ENCODE measurements around the gene ATP5PD.

ATP5PD gene

DNA sequence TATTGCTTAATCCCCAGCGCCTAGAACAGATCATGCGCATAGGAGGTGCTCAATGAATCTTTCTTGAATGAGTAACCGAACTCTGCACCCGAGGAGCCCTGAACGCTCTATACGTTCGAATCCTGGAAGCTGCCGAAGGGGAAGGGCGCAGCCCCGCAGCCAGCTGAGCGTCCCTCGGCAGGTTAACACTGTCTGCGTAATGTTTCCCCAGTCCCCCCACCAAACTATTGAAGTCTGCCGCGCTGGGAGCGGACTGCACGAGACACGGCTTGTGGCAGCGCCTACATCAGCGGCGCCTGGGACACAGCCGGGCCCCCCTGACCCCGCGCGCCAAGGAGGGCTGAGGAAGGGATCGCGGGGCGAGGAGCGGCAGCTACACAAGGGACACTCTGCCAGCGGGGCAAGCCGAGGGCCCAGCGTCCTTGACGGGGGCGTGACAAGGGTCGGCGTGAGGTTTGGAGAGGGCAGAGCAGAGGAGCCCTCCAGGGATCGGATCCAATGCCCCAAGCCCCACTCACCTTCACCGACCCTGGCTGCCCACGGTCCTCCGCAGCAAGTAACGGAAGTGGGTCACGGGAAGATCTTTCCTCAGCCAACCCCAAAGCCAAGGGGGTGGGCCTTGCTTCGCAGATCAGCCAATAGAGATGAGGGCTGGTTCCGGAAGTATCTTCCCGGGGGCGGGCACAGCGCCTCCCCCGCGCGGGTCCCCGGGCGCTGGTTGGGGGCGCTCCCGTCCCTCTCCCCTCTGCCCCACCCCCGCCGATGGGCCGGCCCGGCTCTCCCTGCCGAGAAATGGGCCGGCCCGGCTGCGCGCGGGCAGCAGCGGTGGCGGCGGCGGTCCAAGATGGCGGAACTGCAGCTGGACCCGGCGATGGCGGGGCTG lies at the start of gene ATP5PD, which contains the start of gene KCTD2:
Gene ATP5PD, minus strand, starts transcription at position 563 of the 883 bp plus-strand sequence. CDS start 4,319 bp downstream, outside the sequence.
Gene KCTD2, plus strand, starts transcription at position 819 of the 883 bp plus-strand sequence. Its CDS starts 26 bp downstream, at position 845.
- TF ChIP-seq, protein P1, sequence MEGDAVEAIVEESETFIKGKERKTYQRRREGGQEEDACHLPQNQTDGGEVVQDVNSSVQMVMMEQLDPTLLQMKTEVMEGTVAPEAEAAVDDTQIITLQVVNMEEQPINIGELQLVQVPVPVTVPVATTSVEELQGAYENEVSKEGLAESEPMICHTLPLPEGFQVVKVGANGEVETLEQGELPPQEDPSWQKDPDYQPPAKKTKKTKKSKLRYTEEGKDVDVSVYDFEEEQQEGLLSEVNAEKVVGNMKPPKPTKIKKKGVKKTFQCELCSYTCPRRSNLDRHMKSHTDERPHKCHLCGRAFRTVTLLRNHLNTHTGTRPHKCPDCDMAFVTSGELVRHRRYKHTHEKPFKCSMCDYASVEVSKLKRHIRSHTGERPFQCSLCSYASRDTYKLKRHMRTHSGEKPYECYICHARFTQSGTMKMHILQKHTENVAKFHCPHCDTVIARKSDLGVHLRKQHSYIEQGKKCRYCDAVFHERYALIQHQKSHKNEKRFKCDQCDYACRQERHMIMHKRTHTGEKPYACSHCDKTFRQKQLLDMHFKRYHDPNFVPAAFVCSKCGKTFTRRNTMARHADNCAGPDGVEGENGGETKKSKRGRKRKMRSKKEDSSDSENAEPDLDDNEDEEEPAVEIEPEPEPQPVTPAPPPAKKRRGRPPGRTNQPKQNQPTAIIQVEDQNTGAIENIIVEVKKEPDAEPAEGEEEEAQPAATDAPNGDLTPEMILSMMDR (IDR thresholded peaks at IDR 0.05; ENCODE audit: low read depth, low read length): no peak
- peak within 1 kb of the TSS; percentile 92 for H3K4me3 ChIP-seq (ENCODE audit: low read depth, low read length)

DNA sequence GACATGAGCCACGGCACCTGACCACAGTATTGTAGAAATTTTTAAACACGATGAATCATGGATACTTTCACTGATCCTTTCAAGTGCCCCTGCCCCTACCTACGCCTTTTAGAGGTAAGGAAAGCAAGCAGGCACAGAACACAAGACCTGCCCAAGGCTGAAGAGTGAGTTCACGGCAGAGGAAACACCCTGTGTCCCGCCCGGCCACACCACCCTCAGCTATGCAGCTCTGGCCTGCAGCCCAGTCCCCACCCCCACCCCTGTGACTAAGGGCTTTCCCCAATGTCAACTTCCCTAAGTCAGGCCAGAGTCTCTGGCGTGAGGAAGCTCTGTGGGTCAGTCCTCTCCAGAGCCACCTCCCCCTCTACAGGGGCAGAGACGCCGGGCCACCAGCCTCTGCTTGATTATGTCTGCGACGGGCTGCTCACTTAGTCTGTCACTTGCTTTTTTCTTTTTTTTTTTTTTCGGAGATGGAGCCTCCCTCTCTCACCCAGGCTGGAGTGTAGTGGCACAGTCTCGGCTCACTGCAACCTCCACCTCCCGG lies 49.4 kb upstream of the ATP5PD start:
- TF ChIP-seq, protein P1 (IDR thresholded peaks at IDR 0.05; ENCODE audit: low read depth, low read length): no peak
- H3K4me3 ChIP-seq (ENCODE audit: low read depth, low read length): no peak overlapping the region

DNA sequence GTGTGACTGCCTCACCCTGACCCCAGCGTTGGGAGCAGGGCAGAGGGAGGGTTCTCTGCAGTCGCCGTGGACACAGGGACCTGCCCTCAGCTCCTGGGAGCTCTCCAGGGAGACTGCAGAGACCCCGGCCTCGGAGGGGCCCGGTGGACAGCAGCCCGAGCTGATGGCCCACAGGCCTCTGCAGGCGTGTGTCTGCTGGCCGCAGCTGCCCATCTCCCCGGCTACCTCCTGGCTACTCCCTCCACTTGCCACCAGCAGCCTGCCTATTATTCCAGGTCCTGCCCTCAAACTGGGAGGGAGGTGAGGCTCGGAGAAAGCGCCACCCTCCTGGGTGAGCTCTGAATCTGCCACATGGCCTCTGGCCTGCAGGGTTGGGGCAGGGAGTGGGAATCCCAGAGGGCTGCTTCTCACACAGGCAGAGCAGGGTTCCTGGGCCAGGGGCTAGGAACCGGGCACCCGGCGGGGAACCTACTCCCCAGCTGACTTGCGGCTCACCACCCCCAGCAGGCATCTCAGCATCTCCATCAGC lies 48.2 kb upstream of the ATP5PD start:
- H3K4me3 ChIP-seq (ENCODE audit: low read depth, low read length): no peak overlapping the region
- TF ChIP-seq, protein P1 (IDR thresholded peaks at IDR 0.05; ENCODE audit: low read depth, low read length): no peak

DNA sequence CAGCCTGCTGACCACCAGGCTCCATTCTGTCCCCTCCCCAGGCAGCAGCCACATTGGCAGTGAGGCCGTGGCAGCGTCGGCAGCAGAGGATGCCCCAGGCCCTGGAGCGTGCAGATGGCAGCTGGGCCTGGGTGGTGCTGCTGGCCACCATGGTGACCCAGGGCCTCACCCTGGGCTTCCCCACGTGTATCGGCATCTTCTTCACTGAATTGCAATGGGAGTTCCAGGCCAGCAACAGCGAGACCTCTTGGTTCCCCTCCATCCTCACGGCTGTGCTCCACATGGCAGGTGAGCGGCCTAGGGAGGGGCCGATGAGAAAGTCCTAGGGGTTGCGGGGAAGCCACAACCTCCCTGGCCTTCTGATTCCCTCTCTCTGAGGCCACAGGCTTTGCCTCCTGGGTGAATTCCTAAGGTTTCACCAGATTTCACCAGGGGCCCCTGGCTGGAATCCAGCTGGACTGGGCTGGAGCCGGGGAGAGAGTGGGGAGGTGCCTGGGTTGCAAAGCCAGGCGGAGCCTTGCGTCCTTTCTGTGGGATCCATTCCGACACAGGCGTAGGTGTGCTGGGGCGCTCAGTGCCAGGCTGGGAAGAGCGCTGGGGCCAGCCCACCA lies 46.9 kb upstream of the ATP5PD start:
- H3K4me3 ChIP-seq (ENCODE audit: low read depth, low read length): no peak overlapping the region
- TF ChIP-seq, protein P1 (IDR thresholded peaks at IDR 0.05; ENCODE audit: low read depth, low read length): no peak

DNA sequence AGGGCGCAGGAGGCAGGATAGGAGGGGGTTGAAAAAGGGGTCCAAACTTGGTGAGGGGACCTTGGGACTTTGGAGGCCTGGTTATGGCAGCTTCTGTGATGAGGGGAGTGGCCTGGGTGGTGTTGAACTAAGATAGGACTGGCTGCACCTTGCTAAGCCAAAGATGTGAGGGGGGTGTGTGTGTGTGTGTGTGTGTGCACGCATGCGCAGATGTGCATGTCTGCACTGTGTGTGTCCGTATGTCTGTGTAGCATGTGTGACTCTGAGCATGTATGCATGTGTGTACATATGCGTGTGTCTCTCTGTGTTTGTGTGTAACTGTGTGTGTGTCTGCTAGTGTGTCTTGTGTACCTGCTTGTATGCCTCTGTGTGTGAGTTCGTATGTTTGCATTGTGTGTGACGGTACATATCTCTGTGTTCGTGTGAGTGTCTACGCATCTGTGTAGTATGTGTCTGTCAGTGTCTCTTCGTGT lies 45.1 kb upstream of the ATP5PD start:
- H3K4me3 ChIP-seq (ENCODE audit: low read depth, low read length): no peak overlapping the region
- TF ChIP-seq, protein P1 (IDR thresholded peaks at IDR 0.05; ENCODE audit: low read depth, low read length): no peak

DNA sequence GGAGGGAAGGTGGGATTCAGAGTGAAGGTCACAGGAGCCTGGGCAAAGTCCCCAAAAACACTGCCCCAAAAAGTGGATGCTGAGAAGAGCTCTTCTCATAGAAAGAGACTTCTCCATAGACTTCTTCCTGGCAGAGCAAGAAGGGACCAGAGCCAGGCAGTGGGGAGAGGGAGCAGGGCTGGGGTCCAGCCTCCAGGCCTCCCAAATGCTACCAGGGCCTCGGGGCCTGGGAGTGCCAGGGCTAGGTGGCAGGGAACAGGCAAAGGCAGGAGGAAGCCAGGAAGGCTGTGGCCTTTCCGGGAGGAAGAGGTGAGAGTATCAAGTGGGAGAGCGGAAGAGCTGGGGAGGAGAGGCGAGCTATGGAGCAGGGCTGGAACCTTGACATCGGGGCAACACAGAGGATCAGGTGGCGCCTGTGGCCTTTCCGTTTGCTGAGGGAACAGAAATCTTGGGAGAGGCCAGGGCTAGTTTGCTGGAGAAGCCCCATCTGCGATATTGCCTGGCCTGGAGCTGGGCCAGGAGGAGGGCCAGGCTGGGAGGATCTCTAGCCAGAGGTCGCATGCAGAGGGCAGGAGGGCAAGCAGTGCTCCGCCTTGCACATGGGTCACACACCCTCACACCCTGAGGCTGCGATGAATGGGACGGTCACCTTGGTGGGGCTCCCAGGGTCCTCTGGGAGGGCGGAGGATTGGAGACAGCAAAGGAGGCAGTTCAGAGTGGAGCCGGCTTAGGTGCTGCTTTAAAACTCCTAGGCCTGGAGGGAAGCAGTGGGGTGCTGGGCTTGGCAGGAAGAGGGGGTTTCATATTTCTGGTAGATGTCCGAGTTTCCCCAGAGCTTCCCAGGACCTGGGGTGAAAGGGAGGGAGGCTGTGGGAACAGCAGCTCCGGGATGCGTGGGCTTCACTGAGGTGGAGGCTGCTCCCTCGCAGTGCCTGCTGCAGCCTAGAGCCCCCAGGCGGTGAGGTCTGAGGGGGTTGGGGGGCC lies 44.4 kb upstream of the ATP5PD start:
- no peak overlapping the region for H3K4me3 ChIP-seq (ENCODE audit: low read depth, low read length)
- TF ChIP-seq, protein P1 (IDR thresholded peaks at IDR 0.05; ENCODE audit: low read depth, low read length): no peak

Data from WI38 (cell line).